Activated CD8-positive, alpha-beta T cell treated with anti-CD3 and anti-CD28 coated beads, Interleukin-2, amount 10 ng/mL, durations not matched to agents 7 days and 5 days (primary cell): ENCODE results near the gene TRIM67. TPM values are rescaled to one million over a fixed set of nuclear protein-coding genes. Genes with fewer than 3 reads are reported as not detected.

Experiments
- ATAC-seq: fragments of 150-1000 bp; cut with Tn5 transposase; one replicate; pipeline ENCODE4 v1.10.0; 2021; ENCODE audit warnings: moderate library complexity
- CTCF ChIA-PET: fragments of 350-600 bp; sonication (Branson Sonifier 250); formaldehyde crosslinking; loops from one replicate; lab custom pipeline; 2021; ENCODE audit warnings: antibody characterized with exemption; lab: Charles Lee
- POLR2A ChIA-PET: fragments of 350-600 bp; sonication (Branson Sonifier 250); formaldehyde crosslinking; loops from one replicate; lab custom pipeline; 2021; ENCODE audit warnings: antibody characterized with exemption; lab: Charles Lee
- DNase-seq: peaks from one replicate; pipeline ENCODE4 v3.0.0-alpha.2; 2020
- H3K27ac Mint-ChIP-seq: one replicate; pipeline ENCODE4 v1.8.0; 2021; ENCODE audit warnings: mild to moderate bottlenecking, mixed read lengths
- H3K27me3 Mint-ChIP-seq: one replicate; pipeline ENCODE4 v1.8.0; 2021; ENCODE audit warnings: low read depth, mixed read lengths
- H3K36me3 Mint-ChIP-seq: one replicate; pipeline ENCODE4 v1.8.0; 2021; ENCODE audit warnings: low read depth, mixed read lengths
- H3K4me1 Mint-ChIP-seq: one replicate; pipeline ENCODE4 v1.8.0; 2021; ENCODE audit warnings: low read depth, mixed read lengths
- H3K4me3 Mint-ChIP-seq: one replicate; pipeline ENCODE4 v1.8.0; 2021; ENCODE audit warnings: mild to moderate bottlenecking, mixed read lengths
- H3K9me3 Mint-ChIP-seq: one replicate; pipeline ENCODE4 v1.8.0; 2022; ENCODE audit warnings: mixed read lengths; ENCODE audit not compliant: insufficient read depth
- total RNA-seq, 2 experiments: library from RNA; stranded (reverse); gene quantifications; one replicate each; pipeline ENCODE4 v1.2.3, GENCODE V29; 2021

TRIM67 gene
- total RNA-seq, 2 experiments from 2014 or later = not detected

DNA sequence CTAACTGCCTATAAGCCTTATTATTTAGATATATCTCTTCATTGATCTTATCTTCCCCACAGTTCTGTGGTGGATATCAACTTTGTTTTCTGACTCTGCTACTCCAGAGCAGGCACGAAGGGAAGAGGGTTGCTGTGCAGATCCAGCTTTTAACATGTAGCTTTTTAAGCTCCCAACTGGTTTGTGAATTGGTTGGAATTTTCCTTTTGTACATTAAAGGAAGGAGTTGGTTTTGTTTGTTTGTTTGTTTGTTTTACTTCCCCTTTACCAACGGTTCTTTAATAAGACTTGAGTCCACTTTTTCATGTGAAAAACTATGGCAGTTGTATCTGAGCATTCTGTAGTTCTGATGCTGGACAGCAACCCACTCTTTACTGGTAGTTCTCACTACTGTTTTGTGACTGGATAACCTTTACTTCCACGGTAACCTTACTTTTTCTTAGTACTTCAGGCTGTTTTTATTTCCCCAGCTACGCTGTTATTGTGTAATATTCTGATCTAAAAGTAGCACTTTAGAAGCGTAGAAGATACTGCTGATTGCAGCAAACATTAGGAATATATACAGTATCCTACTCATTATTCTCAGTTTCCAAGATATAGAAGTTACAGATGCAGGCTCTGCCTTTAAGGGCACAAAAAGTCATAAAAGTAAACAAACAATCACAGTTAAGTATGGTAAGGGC, 80.8 kb downstream of the TRIM67 start:
- H3K36me3 Mint-ChIP-seq = peaks cover 43% of the 10 kb centered on the region
- POLR2A ChIA-PET = interaction anchor here (1.2 to 1.9 kb wide), 3 partner anchors 8 to 95 kb away, joined by 6 to 14 read pairs (median 7); partner anchors contain the start of genes EXOC8 and SPRTN
- no peak for ATAC-seq
- no peak for DNase-seq
- no peaks in the 10 kb centered on the region for H3K27me3 Mint-ChIP-seq
- H3K27ac Mint-ChIP-seq = peak overlapping the region; percentile 95
- H3K9me3 Mint-ChIP-seq = no peaks in the 10 kb centered on the region
- peaks cover 48% of the 10 kb centered on the region for H3K4me1 Mint-ChIP-seq
- CTCF ChIA-PET = interaction anchor here (1.0 to 2.7 kb wide), 5 partner anchors 11 to 143 kb away, joined by 3 to 14 read pairs (median 3); partner anchors contain the start of genes EXOC8 and SPRTN
- peak overlapping the region; percentile 93 for H3K4me3 Mint-ChIP-seq

DNA sequence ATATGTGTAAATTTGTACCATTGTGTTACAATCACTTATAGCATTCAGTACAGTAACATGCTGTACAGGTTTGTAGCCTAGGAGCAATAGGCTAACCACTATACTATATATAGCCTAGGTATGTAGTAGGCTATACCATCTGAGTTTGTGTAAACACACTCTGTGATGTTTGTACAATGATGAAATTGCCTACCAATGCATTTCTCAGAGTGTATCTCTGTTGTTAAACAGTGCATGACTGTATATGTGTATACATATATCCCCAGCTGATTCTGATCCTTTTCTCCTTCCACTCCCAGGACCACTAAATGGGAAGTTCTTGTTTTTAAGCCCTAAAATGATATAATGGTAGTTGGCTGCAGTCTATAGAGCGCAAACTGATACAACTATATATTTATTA, 86.9 kb downstream of the TRIM67 start:
- Mint-ChIP-seq H3K4me1 (peaks cover 9% of the 10 kb centered on the region), H3K36me3 (peaks cover 35% of the 10 kb centered on the region), H3K27ac (no peak overlapping the region), H3K27me3 (no peaks in the 10 kb centered on the region), H3K9me3 (no peaks in the 10 kb centered on the region), H3K4me3 (no peak overlapping the region)
- no peak for ATAC-seq
- ChIA-PET CTCF (no interaction called here), POLR2A (no interaction called here)
- DNase-seq = no peak

DNA sequence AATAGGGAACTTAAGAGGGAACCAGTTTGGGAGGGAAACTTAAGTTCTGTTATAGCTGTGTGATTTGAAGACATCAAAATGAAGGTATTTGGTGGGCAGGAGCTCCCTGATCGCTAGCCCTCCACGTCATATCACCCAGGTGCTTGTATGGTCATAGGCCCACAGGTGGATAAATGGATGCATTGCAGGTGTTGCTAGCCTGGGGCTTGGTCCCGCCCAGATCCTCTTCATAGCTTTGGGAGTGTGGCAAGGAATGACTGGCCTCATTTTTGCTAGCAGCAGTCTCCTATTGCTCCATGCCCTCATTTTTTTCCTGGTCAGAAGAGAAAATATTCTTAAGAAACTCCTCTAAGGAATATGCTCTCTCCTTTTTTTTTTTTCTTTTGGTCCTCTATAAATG, 90.5 kb downstream of the TRIM67 start:
- H3K36me3 Mint-ChIP-seq = peaks cover 56% of the 10 kb centered on the region

DNA sequence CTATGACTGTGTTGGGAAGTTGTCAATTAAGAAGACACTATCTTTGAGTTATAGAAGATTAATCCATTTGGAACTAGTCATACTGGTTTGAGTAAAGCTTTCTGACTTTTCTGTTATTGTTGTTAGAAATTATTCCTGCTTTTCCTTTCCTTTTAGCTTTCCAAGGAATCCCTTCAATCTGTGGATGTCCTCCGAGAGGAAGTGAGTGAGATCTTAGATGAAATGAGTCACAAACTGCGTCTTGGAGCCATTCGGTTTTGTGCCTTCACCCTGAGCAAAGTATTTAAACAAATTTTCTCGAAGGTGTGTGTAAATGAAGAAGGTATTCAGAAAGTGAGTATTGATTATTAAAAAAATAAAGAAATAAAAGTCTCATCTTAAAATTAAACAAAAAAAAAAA, 98.5 kb downstream of the TRIM67 start:
- Mint-ChIP-seq H3K36me3 (peaks cover 85% of the 10 kb centered on the region), H3K4me3 (no peak overlapping the region), H3K4me1 (no peaks in the 10 kb centered on the region), H3K27ac (no peak overlapping the region), H3K27me3 (no peaks in the 10 kb centered on the region), H3K9me3 (peaks cover 10% of the 10 kb centered on the region)
- DNase-seq (no peak), ATAC-seq (no peak)
- ChIA-PET POLR2A (interaction anchor here (0.7 kb wide), 1 partner anchor 402 kb away, joined by 3 read pairs; no protein-coding TSS in a partner anchor), CTCF (no interaction called here)

More for the DNA sequence above, 90.5 kb downstream of the TRIM67 start:
- DNase-seq (no peak), ATAC-seq (no peak)
- peaks cover 2% of the 10 kb centered on the region for H3K9me3 Mint-ChIP-seq
- no peak overlapping the region for H3K27ac Mint-ChIP-seq
- POLR2A ChIA-PET = no interaction called here
- H3K4me3 Mint-ChIP-seq = no peak overlapping the region
- no peaks in the 10 kb centered on the region for H3K27me3 Mint-ChIP-seq
- H3K4me1 Mint-ChIP-seq = no peaks in the 10 kb centered on the region
- CTCF ChIA-PET = no interaction called here

DNA sequence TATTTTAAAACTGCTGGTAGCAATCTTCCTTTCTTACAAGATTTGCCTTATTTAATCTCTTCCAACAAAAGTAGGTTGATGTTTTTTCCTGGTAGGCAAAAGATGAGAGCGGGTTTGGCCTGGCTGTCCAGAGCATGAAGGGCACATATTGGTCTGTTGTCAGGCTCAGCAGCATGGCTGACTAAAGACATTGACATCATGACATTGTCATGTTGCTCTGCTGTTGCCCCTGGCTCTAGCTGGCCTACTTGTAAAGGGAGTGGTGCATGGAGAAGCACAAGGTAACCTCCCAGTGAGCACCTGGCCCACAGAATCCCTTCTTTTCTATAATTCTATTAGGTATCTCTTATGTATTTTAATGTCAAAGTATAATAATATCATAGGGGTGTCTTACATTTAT, 102.8 kb downstream of the TRIM67 start:
- DNase-seq = no peak
- CTCF ChIA-PET = no interaction called here
- Mint-ChIP-seq H3K27ac (no peak overlapping the region), H3K4me1 (no peaks in the 10 kb centered on the region), H3K9me3 (no peaks in the 10 kb centered on the region), H3K36me3 (peaks cover 76% of the 10 kb centered on the region), H3K27me3 (no peaks in the 10 kb centered on the region), H3K4me3 (no peak overlapping the region)
- POLR2A ChIA-PET = no interaction called here
- ATAC-seq = no peak

DNA sequence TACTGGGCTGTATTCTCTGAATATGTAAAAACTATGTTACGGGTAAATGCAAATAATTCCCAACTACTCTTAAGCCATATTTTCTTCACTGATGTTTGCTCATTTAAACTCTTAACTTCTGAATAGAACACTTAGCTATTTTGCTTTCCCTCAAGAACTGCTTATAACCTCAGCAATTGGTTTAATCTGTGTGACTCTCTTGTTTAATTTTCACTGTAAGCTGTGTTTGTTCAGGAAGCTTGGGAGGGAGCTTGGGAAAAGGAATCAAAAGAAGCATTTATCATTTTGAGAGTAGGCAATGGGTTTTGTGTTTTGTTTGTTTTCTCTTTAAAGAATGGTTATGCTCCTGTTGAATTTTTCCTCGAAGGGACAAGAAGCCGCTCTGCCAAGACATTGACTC, 103.5 kb downstream of the TRIM67 start:
- ChIA-PET POLR2A (no interaction called here), CTCF (no interaction called here)
- ATAC-seq (no peak), DNase-seq (no peak)
- no peaks in the 10 kb centered on the region for H3K4me1 Mint-ChIP-seq
- no peaks in the 10 kb centered on the region for H3K9me3 Mint-ChIP-seq
- no peak overlapping the region for H3K27ac Mint-ChIP-seq
- H3K36me3 Mint-ChIP-seq = peaks cover 75% of the 10 kb centered on the region
- no peaks in the 10 kb centered on the region for H3K27me3 Mint-ChIP-seq
- H3K4me3 Mint-ChIP-seq = no peak overlapping the region

DNA sequence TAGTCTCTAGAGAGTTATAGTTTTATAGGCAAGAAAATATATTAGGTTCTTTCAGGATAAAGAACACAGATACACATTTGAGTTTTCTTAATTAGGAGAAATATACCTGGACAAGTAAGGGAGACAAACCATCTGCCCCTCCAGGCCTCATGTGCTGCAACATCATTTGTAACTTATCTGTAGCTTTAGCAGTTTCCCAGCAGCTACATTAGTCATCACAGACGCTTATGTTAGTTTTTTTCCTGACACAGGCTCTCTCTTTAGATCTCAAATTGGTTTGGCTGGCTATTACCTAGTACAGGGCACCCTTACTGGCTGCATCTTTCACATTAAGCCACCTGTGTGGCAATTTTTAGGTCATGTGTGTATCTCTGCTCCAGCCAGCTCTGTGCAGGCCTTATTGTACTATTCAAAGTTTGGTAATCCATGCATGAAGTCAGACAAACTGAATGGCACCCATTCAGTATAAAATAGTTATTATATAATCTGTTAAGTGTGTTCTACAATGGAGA, 105.0 kb downstream of the TRIM67 start:
- CTCF ChIA-PET = interaction anchor here (1.3 kb wide), 1 partner anchor 337 kb away, joined by 3 read pairs; no protein-coding TSS in a partner anchor
- Mint-ChIP-seq H3K27me3 (no peaks in the 10 kb centered on the region), H3K36me3 (peaks cover 71% of the 10 kb centered on the region), H3K4me1 (peaks cover 11% of the 10 kb centered on the region), H3K27ac (no peak overlapping the region), H3K9me3 (no peaks in the 10 kb centered on the region), H3K4me3 (no peak overlapping the region)
- no peak for DNase-seq
- ATAC-seq = no peak
- POLR2A ChIA-PET = interaction anchor here (1.0 kb wide), 1 partner anchor 14 kb away, joined by 3 read pairs; no protein-coding TSS in a partner anchor

Other genes starting within 250 kb of the TRIM67 start
- 10 to 100 TPM; 34.0 to 34.2 TPM for gene TTC13, start 183.2 kb upstream of the TRIM67 start, total RNA-seq
- gene ARV1, start 183.0 kb upstream of the TRIM67 start, total RNA-seq = 10 to 100 TPM; 15.6 to 16.4 TPM
- 1 to 10 TPM; 5.7 to 6.1 TPM for gene FAM89A, start 121.8 kb upstream of the TRIM67 start, total RNA-seq
- gene GNPAT, start 79.2 kb downstream of the TRIM67 start, total RNA-seq = 10 to 100 TPM; 35.7 to 37.9 TPM
- gene EXOC8, start 175.8 kb downstream of the TRIM67 start, total RNA-seq = 10 to 100 TPM; 18.2 to 18.4 TPM
- gene SPRTN, start 176.2 kb downstream of the TRIM67 start, total RNA-seq = 10 to 100 TPM; 14.4 to 17.5 TPM